ENCODE results near the gene SETD5. TPM values are rescaled to one million over a fixed set of nuclear protein-coding genes. Genes with fewer than 3 reads are reported as not detected.

The SETD5 gene
- total RNA-seq, 4 donors from 2014 or later = 57.9 to 198 (median 94.2) TPM

- H3K36me3 ChIP-seq = no peaks in the 10 kb centered on the region
- intact Hi-C loops (cut with DNase I; ENCODE audit: low total_unique reads) = no loop called here
- no peaks in the 10 kb centered on the region for H3K4me1 ChIP-seq
- no peak overlapping the region for H3K4me3 ChIP-seq
- H3K27ac ChIP-seq = no peak overlapping the region
- TF ChIP-seq, protein P1, sequence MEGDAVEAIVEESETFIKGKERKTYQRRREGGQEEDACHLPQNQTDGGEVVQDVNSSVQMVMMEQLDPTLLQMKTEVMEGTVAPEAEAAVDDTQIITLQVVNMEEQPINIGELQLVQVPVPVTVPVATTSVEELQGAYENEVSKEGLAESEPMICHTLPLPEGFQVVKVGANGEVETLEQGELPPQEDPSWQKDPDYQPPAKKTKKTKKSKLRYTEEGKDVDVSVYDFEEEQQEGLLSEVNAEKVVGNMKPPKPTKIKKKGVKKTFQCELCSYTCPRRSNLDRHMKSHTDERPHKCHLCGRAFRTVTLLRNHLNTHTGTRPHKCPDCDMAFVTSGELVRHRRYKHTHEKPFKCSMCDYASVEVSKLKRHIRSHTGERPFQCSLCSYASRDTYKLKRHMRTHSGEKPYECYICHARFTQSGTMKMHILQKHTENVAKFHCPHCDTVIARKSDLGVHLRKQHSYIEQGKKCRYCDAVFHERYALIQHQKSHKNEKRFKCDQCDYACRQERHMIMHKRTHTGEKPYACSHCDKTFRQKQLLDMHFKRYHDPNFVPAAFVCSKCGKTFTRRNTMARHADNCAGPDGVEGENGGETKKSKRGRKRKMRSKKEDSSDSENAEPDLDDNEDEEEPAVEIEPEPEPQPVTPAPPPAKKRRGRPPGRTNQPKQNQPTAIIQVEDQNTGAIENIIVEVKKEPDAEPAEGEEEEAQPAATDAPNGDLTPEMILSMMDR (IDR thresholded peaks at IDR 0.05) = no peak
- no peak for TF ChIP-seq POLR2A (IDR thresholded peaks at IDR 0.05)
- H3K9me3 ChIP-seq = no peaks in the 10 kb centered on the region
- no peaks in the 10 kb centered on the region for H3K27me3 ChIP-seq
- no peak for DNase-seq
These were observed 76.2 kb downstream of the SETD5 start for GRCh38 chr3:9473496-9474065.

- Histone ChIP-seq H3K36me3 (no peaks in the 10 kb centered on the region), H3K27me3 (no peaks in the 10 kb centered on the region), H3K27ac (no peak overlapping the region), H3K4me1 (no peaks in the 10 kb centered on the region), H3K4me3 (no peak overlapping the region), H3K9me3 (no peaks in the 10 kb centered on the region)
- intact Hi-C loops (cut with DNase I; ENCODE audit: low total_unique reads) = no loop called here
- no peak for TF ChIP-seq POLR2A (IDR thresholded peaks at IDR 0.05)
- TF ChIP-seq, protein P1 (IDR thresholded peaks at IDR 0.05) = no peak
- DNase-seq = no peak
These were observed 77.1 kb downstream of the SETD5 start for GRCh38 chr3:9474482-9474881.

DNA sequence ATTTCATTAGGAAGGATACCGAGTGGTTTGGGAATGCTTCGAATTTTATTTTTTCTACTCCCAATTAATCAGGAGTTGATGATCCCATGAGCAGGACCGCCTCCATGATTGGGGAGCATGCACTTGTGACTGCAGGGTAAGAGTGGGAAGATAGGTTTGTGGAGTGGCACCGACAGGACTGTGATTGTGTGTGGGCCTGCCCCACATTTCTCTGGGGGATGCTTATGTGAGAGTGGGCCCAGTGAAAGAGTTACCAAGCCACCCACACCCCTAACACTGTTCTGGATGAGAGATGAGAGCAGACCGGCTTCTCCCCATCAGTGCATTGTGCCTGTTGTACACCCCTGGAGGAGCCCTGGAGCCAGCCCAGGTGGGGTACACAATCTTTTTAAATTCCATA, 79.5 kb downstream of the SETD5 start:
- H3K4me1 ChIP-seq = no peaks in the 10 kb centered on the region
- no peak overlapping the region for H3K4me3 ChIP-seq
- TF ChIP-seq, protein P1 (IDR thresholded peaks at IDR 0.05) = no peak
- TF ChIP-seq POLR2A (IDR thresholded peaks at IDR 0.05) = no peak
- no peaks in the 10 kb centered on the region for H3K27me3 ChIP-seq
- DNase-seq = no peak
- intact Hi-C loops (cut with DNase I; ENCODE audit: low total_unique reads) = no loop called here
- no peaks in the 10 kb centered on the region for H3K9me3 ChIP-seq
- no peaks in the 10 kb centered on the region for H3K36me3 ChIP-seq
- no peak overlapping the region for H3K27ac ChIP-seq

DNA sequence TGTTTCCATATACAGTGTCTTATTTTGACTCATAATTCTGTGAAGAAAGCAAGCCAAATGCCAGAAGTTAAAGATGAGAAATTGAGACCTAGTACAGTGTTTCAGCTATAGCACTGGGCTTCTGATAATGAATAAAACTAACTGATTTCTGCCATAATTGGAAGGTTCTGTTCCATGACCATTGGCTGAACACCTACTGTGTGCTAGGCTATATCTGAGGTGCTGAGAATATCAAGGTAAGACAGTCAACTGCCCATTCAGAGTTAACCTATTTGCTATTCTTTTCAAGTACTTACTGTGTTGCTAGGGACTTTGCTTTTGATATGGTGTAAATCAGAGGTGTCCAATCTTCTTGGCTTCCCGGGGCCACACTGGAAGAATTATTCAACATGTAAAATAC, 82.8 kb downstream of the SETD5 start:
- intact Hi-C loops (cut with DNase I; ENCODE audit: low total_unique reads) = no loop called here
- Histone ChIP-seq H3K27ac (no peak overlapping the region), H3K4me1 (no peaks in the 10 kb centered on the region), H3K36me3 (no peaks in the 10 kb centered on the region), H3K27me3 (no peaks in the 10 kb centered on the region), H3K4me3 (no peak overlapping the region), H3K9me3 (no peaks in the 10 kb centered on the region)
- TF ChIP-seq POLR2A (IDR thresholded peaks at IDR 0.05) = no peak
- TF ChIP-seq, protein P1 (IDR thresholded peaks at IDR 0.05) = no peak
- DNase-seq = no peak

GRCh38 chr3:9485248-9485647, 87.8 kb downstream of the SETD5 start:
- Histone ChIP-seq H3K4me3 (no peak overlapping the region), H3K27me3 (no peaks in the 10 kb centered on the region), H3K27ac (no peak overlapping the region), H3K36me3 (no peaks in the 10 kb centered on the region), H3K4me1 (no peaks in the 10 kb centered on the region), H3K9me3 (no peaks in the 10 kb centered on the region)
- no peak for TF ChIP-seq POLR2A (IDR thresholded peaks at IDR 0.05)
- TF ChIP-seq, protein P1 (IDR thresholded peaks at IDR 0.05) = no peak
- DNase-seq = no peak
- intact Hi-C loops (cut with DNase I; ENCODE audit: low total_unique reads) = no loop called here

Measured in uterus (tissue), 4 donors.